ENCODE data around the gene ARPP21. TPM values are rescaled to one million over a fixed set of nuclear protein-coding genes. Genes with fewer than 3 reads are reported as not detected.

ARPP21 gene
- polyA plus RNA-seq, 3 donors from 2014 or later: not detected

DNA sequence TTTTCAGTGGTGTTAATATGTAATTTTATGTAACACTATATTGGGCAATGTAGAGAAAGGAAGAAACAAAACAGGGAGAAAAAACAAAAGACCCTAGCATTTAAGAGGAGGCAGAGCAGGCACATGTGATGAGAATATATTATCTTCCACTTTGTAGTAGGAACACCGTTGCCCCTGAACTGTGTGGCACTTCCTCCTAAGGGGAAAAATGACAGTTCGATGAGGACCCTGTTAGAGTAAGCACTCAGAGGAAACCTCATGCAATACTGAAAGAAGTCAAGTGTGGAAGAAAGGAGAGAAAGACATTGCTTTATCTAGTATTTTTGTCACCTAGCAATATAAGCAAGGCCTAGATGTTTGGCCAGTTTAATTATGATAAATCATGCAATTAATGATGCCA lies 32.2 kb downstream of the ARPP21 start:
- no peaks in the 10 kb centered on the region for H3K27me3 Mint-ChIP-seq (ENCODE audit: low read depth in 3 of 3)
- no peaks in the 10 kb centered on the region for H3K36me3 Mint-ChIP-seq
- peaks cover 0 to 18% (median 10%) of the 10 kb centered on the region in 6 donors for H3K9me3 Mint-ChIP-seq
- no peak overlapping the region for H3K27ac Mint-ChIP-seq
- no peak overlapping the region for H3K4me3 Mint-ChIP-seq
- H3K4me1 Mint-ChIP-seq: no peaks in the 10 kb centered on the region
- DNase-seq: no peak

DNA sequence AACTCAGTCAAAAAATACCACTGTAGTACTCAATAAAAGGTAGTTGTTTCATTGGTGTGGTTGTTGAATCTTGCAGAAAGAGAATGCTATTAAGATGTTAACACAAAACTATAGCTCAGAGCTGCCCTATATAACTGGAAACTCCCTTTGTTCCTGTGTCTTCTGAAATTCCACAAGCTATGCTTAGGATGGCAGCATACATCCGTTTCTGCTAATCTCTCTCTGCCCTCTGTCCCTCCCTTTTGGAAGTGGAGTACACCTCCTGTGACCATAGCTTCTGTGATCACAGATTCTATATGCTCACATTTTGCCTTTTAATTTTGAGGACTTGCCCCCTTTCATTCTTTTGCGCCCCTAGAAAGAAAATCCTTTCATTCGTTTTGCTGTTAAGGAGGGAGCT lies 33.7 kb downstream of the ARPP21 start:
- H3K27ac Mint-ChIP-seq: no peak overlapping the region
- H3K9me3 Mint-ChIP-seq: peaks cover 0 to 18% (median 8%) of the 10 kb centered on the region in 6 donors
- no peaks in the 10 kb centered on the region for H3K27me3 Mint-ChIP-seq (ENCODE audit: low read depth in 3 of 3)
- DNase-seq: no peak
- no peaks in the 10 kb centered on the region for H3K4me1 Mint-ChIP-seq
- H3K36me3 Mint-ChIP-seq: no peaks in the 10 kb centered on the region
- no peak overlapping the region for H3K4me3 Mint-ChIP-seq

DNA sequence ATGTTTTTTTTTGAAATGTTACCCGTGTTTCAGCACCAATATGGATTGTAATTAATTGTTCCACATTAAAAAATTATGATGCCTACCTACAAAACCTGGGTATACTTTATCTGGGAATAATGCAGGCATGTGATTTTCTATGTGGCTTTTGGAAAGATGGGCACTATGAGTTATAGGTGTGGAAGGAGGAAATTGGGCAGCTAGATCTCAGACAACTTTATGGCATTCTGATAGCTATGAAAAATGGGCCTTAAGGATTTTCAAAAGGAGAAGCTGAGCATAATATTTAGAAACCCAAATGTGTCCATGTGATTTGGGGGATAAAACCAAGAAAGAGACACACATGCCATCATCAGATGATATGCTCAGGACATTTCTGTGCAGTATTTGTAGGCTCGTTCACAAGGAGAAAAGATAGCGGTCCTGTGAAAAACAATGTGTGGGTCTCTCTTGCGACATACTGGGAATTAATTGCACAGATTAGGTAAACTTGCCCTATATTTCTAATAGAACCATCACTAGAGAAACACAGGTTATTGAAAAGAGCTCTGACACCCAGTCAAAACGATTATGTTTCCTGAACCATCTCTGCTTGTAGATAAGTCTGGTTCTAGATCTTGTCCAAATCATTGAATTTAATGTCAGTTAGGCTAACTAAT lies 35.3 kb downstream of the ARPP21 start:
- Mint-ChIP-seq H3K27ac (no peak overlapping the region), H3K36me3 (no peaks in the 10 kb centered on the region), H3K27me3 (ENCODE audit: low read depth in 3 of 3) (no peaks in the 10 kb centered on the region), H3K4me3 (no peak overlapping the region), H3K4me1 (no peaks in the 10 kb centered on the region), H3K9me3 (peaks cover 0 to 22% (median 10%) of the 10 kb centered on the region in 6 donors)
- DNase-seq: no peak

DNA sequence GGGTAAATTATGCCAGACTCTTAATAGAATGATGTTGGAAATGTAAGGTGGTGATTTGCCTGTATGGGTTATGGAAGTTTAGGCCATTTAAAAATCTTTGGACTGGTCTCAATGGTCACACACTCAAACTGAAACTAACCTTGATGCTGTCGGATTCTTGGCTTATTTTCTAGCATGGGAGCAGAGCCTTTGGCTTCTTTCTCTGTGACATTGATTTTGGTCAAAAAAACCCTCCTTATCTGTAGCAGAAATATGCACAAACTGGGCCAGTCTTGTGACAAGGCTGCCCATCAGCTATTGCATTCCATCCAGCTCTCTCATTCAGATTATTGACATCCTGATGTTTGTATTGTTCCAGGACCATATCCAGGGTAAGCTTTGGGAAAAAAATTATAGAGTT lies 35.9 kb downstream of the ARPP21 start:
- no peaks in the 10 kb centered on the region for H3K4me1 Mint-ChIP-seq
- H3K27me3 Mint-ChIP-seq (ENCODE audit: low read depth in 3 of 3): no peaks in the 10 kb centered on the region
- H3K9me3 Mint-ChIP-seq: peaks cover 0 to 20% (median 10%) of the 10 kb centered on the region in 6 donors
- H3K27ac Mint-ChIP-seq: no peak overlapping the region
- H3K4me3 Mint-ChIP-seq: no peak overlapping the region
- H3K36me3 Mint-ChIP-seq: no peaks in the 10 kb centered on the region
- DNase-seq: no peak

DNA sequence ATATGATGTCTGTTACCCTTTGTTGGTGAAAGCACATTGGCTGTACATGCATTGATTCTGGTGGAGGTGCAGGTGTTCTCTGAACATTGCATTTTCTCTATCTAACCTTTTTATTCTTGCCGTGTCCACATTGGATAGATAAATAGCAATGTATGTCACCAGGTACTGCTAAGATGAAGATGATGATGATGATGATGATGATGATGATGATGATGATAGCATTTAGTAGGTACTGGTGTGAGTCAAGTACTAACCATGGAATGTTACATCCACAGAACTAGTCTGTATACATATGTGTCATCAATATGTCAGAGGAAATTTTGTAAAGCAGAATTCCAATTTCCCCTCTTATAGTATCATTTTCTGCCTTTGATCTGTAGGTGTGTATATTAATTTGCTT lies 36.3 kb downstream of the ARPP21 start:
- no peak overlapping the region for H3K4me3 Mint-ChIP-seq
- no peak overlapping the region for H3K27ac Mint-ChIP-seq
- no peaks in the 10 kb centered on the region for H3K27me3 Mint-ChIP-seq (ENCODE audit: low read depth in 3 of 3)
- DNase-seq: no peak
- H3K36me3 Mint-ChIP-seq: no peaks in the 10 kb centered on the region
- H3K4me1 Mint-ChIP-seq: no peaks in the 10 kb centered on the region
- peaks cover 0 to 16% (median 9%) of the 10 kb centered on the region in 6 donors for H3K9me3 Mint-ChIP-seq

DNA sequence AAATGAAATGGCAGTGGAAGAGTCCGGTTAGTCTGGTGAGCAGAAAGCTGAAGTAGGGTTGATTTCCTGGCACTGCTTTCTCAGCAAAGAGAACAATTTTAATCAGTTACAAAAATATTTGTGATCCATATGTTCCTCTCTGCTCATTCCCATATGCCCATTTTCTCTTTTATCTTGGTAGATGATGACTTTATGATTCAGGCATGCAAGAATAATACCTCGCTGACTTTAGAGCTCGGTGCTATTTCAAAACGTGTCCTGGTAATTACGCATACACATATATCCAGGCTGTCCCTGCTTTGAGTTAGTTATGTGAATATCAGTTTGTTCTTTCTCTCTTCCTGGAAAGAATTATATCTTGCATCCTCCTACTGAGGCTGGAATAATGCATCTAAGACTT lies 38.5 kb downstream of the ARPP21 start:
- Mint-ChIP-seq H3K4me1 (no peaks in the 10 kb centered on the region), H3K27ac (no peak overlapping the region), H3K36me3 (no peaks in the 10 kb centered on the region), H3K4me3 (no peak overlapping the region), H3K27me3 (ENCODE audit: low read depth in 3 of 3) (no peaks in the 10 kb centered on the region), H3K9me3 (peaks cover 0 to 10% (median 8%) of the 10 kb centered on the region in 6 donors)
- DNase-seq: no peak

DNA sequence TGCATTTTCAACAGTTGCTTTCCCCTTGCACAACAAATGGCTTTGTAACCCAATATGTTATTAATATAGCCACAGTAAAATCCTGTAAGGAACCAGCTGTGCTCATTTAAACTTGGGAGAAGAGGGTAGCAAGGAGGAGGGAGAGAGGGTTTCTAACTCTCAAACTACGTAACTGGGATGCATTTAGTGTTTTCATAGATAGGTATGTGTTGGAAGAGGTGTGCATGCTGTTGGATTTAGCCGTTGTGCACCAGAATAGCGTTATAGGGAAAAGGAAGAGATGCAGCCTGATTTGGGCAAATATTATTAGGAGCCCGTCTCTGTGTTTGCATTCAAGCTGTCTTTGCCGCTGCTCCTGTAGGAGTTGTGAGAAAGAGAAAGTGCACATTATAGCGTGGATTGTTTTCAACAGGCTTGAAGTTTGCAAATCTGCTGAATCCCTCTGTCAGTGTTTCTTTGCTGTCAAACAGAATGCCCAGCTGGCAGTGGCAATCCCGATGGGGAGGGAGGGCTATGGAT lies 39.4 kb downstream of the ARPP21 start:
- no peak overlapping the region for H3K4me3 Mint-ChIP-seq
- H3K27ac Mint-ChIP-seq: no peak overlapping the region
- H3K27me3 Mint-ChIP-seq (ENCODE audit: low read depth in 3 of 3): no peaks in the 10 kb centered on the region
- H3K9me3 Mint-ChIP-seq: peaks cover 0 to 15% (median 8%) of the 10 kb centered on the region in 6 donors
- no peaks in the 10 kb centered on the region for H3K36me3 Mint-ChIP-seq
- no peaks in the 10 kb centered on the region for H3K4me1 Mint-ChIP-seq
- DNase-seq: no peak

DNA sequence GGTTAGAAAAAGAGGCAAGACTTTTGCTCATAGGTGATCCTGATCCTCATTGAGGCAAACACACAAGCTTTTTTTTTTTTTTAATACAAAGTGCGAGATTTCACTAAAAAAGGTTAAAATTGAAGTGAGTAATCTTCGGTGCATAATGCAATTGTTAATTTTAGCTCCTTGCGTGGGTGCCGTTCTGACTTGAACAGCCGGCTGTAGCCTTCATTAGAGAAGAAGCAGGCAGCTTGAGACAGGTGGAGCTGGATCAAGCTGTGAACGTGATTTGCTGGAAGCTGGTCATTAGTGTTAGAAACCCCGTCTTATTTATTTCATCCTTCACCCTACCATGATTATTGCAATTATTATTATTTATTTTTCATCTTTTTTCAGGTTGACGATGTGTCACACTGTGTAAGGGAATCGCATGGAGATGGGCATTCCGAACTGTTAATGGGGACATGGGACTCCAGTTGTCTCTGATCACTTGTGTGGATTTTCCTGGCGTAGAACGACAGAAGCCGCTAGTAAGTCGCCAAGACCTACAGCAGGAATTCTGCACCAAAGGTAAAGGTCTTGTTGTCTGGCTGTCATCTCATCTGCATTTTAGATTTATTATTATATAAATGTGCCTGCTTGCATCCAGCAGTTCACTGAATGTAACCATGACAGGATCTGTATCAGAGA lies 40.2 kb downstream of the ARPP21 start:
- Mint-ChIP-seq H3K27ac (no peak overlapping the region), H3K27me3 (ENCODE audit: low read depth in 3 of 3) (no peaks in the 10 kb centered on the region), H3K4me3 (no peak overlapping the region), H3K4me1 (no peaks in the 10 kb centered on the region), H3K36me3 (no peaks in the 10 kb centered on the region), H3K9me3 (peaks cover 0 to 15% (median 6%) of the 10 kb centered on the region in 6 donors)
- DNase-seq: no peak

DNA sequence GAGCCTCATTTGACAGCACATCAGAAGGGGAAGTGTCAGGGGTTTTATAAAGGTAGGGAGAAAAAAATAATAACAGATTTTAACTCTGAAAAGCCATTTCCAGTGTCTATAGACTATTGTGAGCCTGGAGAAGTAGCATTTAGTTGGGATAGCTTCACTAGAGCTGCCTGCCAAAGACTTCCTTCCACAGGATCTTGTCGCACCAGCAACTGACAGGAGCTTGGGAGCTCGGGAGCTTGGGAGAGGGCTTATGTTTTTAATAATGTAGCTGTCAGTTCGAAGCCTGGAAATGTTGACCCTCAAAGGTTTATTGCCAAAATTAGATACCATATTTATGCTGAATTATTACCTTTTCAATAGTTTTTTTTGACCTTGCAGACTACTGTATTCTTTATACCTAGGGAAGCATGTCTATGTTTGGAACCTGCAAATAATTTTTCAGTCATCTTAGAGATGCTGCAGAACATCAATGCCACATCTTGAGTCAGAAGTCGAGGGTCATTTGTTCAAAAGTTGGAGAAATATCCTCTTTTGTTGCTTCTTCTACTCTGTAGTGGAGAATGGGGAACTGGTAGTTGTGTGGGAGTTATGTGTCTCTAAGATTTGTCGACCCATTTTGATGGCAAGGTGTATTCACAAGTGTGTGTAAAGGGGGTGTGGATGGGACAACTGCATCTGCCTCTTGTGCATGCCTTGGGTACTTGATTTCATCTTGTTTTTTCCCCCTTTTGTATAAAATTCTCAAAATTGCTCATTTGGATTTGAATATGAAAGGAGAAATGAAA lies 41.7 kb downstream of the ARPP21 start:
- H3K4me3 Mint-ChIP-seq: no peak overlapping the region
- DNase-seq: no peak
- H3K27me3 Mint-ChIP-seq (ENCODE audit: low read depth in 3 of 3): no peaks in the 10 kb centered on the region
- no peaks in the 10 kb centered on the region for H3K4me1 Mint-ChIP-seq
- peaks cover 0 to 15% (median 4%) of the 10 kb centered on the region in 6 donors for H3K9me3 Mint-ChIP-seq
- H3K36me3 Mint-ChIP-seq: no peaks in the 10 kb centered on the region
- no peak overlapping the region for H3K27ac Mint-ChIP-seq

DNA sequence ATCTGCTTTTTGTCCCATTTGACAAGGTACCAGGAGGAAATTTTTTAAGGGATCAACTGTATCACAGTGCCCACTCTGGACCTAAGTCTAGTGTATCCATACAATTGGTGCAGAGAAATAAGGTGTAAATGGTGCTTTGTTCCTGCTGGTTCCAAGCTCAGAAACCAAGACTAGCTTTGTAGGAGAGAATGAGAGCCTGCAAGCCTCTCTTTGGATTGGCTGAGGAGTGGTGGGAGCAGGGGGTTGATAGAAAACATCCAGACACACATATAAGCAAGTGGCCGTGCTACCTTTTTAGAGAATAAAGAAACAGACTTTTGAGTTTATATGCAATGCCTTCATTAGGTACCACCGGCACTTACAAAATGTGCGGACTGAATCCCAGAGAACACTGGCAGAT lies 45.8 kb downstream of the ARPP21 start:
- Mint-ChIP-seq H3K4me1 (no peaks in the 10 kb centered on the region), H3K9me3 (peaks cover 0 to 13% (median 2%) of the 10 kb centered on the region in 6 donors), H3K27me3 (ENCODE audit: low read depth in 3 of 3) (no peaks in the 10 kb centered on the region), H3K27ac (no peak overlapping the region), H3K36me3 (no peaks in the 10 kb centered on the region), H3K4me3 (no peak overlapping the region)
- DNase-seq: no peak

DNA sequence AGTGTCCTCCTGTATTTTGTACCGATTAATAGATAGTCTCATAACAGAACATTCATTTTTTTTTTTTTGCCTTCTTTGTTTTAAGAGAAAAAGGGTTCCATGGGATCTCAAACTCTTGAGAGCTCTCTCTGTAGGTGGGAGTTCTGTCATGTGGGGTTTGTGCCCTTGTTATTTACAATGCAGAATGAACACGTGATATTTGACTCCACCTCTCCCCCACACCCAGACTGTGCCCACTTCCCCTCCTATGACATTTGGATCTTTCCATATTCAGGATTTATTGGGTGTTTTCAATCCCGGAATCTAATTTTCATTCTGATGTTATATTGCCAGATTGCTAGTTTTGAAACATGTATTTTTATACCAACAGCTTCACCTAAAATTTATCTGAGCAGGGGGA lies 49.5 kb downstream of the ARPP21 start:
- no peak overlapping the region for H3K27ac Mint-ChIP-seq
- peaks cover 0 to 13% (median 6%) of the 10 kb centered on the region in 6 donors for H3K9me3 Mint-ChIP-seq
- H3K27me3 Mint-ChIP-seq (ENCODE audit: low read depth in 3 of 3): no peaks in the 10 kb centered on the region
- no peaks in the 10 kb centered on the region for H3K36me3 Mint-ChIP-seq
- DNase-seq: no peak
- no peaks in the 10 kb centered on the region for H3K4me1 Mint-ChIP-seq
- H3K4me3 Mint-ChIP-seq: no peak overlapping the region

DNA sequence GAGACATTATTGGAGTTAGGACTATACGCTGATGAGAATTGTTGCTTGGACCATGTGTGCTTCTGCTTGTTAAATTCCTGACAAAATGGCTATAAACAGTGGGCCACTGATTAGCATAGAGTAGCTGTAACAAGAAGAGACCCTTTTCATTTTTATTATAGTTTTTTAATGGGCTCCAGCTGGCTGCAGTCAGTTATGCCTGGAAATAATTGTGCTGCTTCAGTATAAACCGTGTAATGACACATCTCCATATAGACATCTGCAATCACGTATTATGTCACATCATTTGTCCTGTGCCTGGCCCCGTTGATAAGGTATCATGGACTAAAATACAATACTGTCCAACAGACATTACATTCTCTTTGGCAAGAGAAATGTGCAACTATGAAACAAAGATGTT lies 50.9 kb downstream of the ARPP21 start:
- Mint-ChIP-seq H3K4me1 (no peaks in the 10 kb centered on the region), H3K9me3 (peaks cover 0 to 13% (median 6%) of the 10 kb centered on the region in 6 donors), H3K4me3 (no peak overlapping the region), H3K27me3 (ENCODE audit: low read depth in 3 of 3) (no peaks in the 10 kb centered on the region), H3K27ac (no peak overlapping the region), H3K36me3 (no peaks in the 10 kb centered on the region)
- DNase-seq: no peak

DNA sequence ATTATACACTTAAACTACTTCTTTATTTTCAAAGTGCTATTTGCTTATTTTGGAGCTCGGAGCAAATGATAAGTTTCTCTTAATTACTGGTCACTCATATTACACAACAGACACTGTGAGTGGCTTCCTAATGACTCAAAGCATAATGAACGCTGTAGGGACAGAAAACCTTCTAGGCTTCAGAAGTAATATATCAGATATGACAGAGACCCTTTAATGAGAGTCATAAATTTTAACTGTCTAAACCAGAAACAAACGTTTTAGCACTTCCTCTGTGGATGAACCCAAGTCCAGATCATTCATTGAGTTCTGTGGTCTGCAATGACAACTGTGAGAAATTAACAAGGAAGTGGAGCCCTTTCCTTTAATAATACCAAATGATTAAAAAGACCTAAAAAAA lies 66.6 kb downstream of the ARPP21 start:
- Mint-ChIP-seq H3K9me3 (peaks cover 0 to 28% (median 10%) of the 10 kb centered on the region in 6 donors), H3K4me1 (no peaks in the 10 kb centered on the region), H3K27ac (no peak overlapping the region), H3K27me3 (ENCODE audit: low read depth in 3 of 3) (no peaks in the 10 kb centered on the region), H3K36me3 (no peaks in the 10 kb centered on the region), H3K4me3 (no peak overlapping the region)
- no peak for DNase-seq

DNA sequence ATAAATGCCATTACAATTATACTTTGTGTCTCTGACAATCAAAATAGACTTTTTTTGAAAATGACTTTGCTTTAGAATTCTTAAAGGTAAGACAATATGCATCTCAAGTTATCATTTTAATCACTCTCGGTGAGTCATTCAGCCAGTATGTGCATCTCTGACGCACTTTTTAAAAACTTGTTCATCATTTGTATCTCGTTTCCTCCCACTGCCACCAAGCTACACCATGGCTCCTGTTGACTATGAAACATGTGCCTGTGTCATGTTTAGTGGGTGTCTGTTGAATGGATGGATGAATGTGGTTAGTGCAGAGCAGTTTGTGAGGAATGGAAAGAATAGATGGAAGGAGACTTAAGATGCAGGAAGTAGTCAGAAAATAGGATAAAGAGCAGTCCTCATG lies 68.6 kb downstream of the ARPP21 start:
- no peaks in the 10 kb centered on the region for H3K27me3 Mint-ChIP-seq (ENCODE audit: low read depth in 3 of 3)
- peaks cover 0 to 28% (median 7%) of the 10 kb centered on the region in 6 donors for H3K9me3 Mint-ChIP-seq
- no peak overlapping the region for H3K4me3 Mint-ChIP-seq
- no peak overlapping the region for H3K27ac Mint-ChIP-seq
- H3K36me3 Mint-ChIP-seq: no peaks in the 10 kb centered on the region
- DNase-seq: no peak
- H3K4me1 Mint-ChIP-seq: no peaks in the 10 kb centered on the region
